Measurements from ENCODE around the gene LTB4R2. TPM values are rescaled to one million over a fixed set of nuclear protein-coding genes. Genes with fewer than 3 reads are reported as not detected.

The LTB4R2 gene
- total RNA-seq, 6 experiments from 2014 or later, result 2.2 to 3.0 (median 2.3) TPM

DNA sequence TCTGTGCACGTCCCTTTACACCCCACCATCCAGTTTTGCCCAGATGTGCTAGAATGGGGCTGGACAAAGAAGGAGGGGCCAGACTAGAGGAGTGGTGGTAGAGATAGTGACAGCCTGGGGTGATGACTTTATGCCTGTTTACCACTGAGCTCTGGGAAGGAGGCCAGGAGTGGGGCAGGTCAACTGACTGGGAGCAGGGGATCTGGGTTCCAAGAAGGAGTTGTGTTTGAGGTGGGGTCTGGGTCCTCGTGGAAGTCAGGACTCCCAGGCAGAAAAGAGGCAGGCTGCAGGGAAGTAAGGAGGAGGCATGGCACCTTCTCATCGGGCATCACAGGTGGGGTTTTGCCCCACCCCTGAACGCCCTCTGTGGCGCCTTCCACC is 315 bp downstream of the LTB4R2 start:
- H3K27me3 Mint-ChIP-seq (ENCODE audit: insufficient read depth), result peaks cover 6% of the 10 kb centered on the region
- no peak for DNase-seq
- TF ChIP-seq, protein P1, sequence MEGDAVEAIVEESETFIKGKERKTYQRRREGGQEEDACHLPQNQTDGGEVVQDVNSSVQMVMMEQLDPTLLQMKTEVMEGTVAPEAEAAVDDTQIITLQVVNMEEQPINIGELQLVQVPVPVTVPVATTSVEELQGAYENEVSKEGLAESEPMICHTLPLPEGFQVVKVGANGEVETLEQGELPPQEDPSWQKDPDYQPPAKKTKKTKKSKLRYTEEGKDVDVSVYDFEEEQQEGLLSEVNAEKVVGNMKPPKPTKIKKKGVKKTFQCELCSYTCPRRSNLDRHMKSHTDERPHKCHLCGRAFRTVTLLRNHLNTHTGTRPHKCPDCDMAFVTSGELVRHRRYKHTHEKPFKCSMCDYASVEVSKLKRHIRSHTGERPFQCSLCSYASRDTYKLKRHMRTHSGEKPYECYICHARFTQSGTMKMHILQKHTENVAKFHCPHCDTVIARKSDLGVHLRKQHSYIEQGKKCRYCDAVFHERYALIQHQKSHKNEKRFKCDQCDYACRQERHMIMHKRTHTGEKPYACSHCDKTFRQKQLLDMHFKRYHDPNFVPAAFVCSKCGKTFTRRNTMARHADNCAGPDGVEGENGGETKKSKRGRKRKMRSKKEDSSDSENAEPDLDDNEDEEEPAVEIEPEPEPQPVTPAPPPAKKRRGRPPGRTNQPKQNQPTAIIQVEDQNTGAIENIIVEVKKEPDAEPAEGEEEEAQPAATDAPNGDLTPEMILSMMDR (IDR thresholded peaks at IDR 0.05), result no peak
- 0 out of 2 replicates have a peak overlapping the region, but pooled peaks have one; percentile 43 for H3K27ac Mint-ChIP-seq
- no peaks in the 10 kb centered on the region for H3K9me3 Mint-ChIP-seq
- H3K4me3 Mint-ChIP-seq, result no peak overlapping the region
- peaks cover 15% of the 10 kb centered on the region for H3K36me3 Mint-ChIP-seq (ENCODE audit: low read depth)
- peaks cover 23% of the 10 kb centered on the region for H3K4me1 Mint-ChIP-seq (ENCODE audit: low read depth)

DNA sequence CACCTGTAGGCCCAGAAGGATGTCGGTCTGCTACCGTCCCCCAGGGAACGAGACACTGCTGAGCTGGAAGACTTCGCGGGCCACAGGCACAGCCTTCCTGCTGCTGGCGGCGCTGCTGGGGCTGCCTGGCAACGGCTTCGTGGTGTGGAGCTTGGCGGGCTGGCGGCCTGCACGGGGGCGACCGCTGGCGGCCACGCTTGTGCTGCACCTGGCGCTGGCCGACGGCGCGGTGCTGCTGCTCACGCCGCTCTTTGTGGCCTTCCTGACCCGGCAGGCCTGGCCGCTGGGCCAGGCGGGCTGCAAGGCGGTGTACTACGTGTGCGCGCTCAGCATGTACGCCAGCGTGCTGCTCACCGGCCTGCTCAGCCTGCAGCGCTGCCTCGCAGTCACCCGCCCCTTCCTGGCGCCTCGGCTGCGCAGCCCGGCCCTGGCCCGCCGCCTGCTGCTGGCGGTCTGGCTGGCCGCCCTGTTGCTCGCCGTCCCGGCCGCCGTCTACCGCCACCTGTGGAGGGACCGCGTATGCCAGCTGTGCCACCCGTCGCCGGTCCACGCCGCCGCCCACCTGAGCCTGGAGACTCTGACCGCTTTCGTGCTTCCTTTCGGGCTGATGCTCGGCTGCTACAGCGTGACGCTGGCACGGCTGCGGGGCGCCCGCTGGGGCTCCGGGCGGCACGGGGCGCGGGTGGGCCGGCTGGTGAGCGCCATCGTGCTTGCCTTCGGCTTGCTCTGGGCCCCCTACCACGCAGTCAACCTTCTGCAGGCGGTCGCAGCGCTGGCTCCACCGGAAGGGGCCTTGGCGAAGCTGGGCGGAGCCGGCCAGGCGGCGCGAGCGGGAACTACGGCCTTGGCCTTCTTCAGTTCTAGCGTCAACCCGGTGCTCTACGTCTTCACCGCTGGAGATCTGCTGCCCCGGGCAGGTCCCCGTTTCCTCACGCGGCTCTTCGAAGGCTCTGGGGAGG is 985 bp downstream of the LTB4R2 start, which contains the start of gene LTB4R:
TSS of gene LTB4R (plus strand) at position 857 of the 959 bp plus-strand sequence. CDS start 4,150 bp downstream, outside the sequence.
- TF ChIP-seq, protein P1 (IDR thresholded peaks at IDR 0.05), result peak; percentile 72
- Mint-ChIP-seq H3K4me1 (ENCODE audit: low read depth) (peaks cover 23% of the 10 kb centered on the region), H3K9me3 (no peaks in the 10 kb centered on the region), H3K27me3 (ENCODE audit: insufficient read depth) (peaks cover 10% of the 10 kb centered on the region), H3K36me3 (ENCODE audit: low read depth) (peaks cover 8% of the 10 kb centered on the region), H3K4me3 (no peak within 1 kb of the TSS), H3K27ac (0 out of 2 replicates have a peak within 1 kb of the TSS, but pooled peaks have one; percentile 43)
- peak; percentile 68 for DNase-seq

DNA sequence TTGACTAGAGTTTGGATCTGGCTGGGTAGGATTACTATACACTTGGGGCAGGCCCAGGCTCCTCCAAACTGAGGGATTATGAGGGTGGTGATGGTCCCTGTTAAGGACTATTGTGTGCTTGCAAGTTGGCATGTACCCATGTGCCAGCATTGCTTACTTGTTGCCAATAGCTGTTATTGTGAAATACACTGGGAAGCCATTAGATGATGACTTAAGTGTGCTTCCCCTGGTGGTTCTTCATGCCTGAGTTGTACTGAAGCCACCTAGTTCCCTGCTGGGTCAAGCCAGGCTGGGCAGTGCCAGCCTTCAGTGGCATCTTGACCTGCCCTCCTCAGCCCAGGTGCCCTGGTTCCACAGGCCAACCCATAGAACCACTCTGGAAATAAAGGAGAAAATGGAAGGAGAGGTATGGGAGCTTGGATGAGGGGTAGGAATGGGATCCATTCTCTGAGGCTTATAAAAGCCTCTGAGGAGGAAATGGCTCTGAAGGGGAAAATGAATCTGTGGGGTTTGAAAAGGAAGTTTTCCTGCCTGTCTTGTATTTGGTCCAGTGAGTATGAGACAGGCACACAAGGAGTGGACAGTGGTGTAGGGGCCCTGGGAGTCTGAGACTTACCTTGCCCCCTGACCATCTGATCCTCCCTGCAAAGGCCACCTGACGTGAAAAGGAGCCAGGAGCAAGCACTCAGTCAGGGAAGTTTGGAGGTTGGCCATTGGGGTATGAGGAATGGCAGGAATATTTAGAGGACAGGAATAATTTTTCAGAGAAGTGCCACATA is 2.1 kb downstream of the LTB4R2 start:
- H3K4me1 Mint-ChIP-seq (ENCODE audit: low read depth), result peaks cover 27% of the 10 kb centered on the region
- H3K36me3 Mint-ChIP-seq (ENCODE audit: low read depth), result peaks cover 6% of the 10 kb centered on the region
- TF ChIP-seq, protein P1 (IDR thresholded peaks at IDR 0.05), result 0 out of 2 replicates have a peak, but pooled peaks have one; percentile 9
- H3K9me3 Mint-ChIP-seq, result no peaks in the 10 kb centered on the region
- no peak overlapping the region for H3K4me3 Mint-ChIP-seq
- DNase-seq, result peak; percentile 13
- peaks cover 10% of the 10 kb centered on the region for H3K27me3 Mint-ChIP-seq (ENCODE audit: insufficient read depth)
- no peak overlapping the region for H3K27ac Mint-ChIP-seq

DNA sequence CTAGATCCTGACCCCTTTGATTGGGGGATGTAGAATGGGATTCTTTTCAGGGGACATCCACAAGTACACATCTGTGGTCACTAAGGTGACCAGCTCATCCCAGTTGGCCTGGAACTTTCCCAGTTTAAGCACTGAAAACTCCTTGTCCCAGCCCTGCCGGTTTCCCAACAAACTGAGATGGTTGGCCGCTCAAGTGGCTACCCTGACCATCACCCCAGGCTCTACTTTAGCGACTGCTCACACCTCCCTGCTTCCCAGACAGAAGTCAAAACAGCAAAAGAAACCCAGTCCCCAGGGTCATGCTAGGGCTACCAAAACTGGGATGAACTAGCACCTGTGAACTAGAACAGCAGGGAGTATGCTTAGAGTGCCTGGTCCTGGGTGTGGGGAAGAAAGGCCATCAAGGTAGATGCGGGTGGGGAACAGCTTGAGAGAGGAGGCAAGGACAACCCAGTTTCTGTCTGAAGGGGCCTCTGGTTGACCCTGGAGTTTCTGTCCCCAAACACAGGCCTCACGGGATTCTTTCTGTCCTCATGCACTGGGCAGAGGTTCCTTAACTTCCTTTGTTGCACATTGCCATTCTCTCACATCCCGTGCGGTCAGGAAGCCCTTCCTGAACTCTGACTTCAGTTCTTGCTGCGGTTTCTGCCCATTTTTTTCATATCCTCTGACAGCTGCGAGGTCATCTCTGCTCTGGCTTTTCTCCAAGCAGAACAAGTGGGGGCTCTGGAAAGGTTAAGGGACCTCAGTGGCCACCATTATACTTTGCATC is 3.0 kb downstream of the LTB4R2 start:
- no peak for DNase-seq
- H3K9me3 Mint-ChIP-seq, result no peaks in the 10 kb centered on the region
- H3K4me3 Mint-ChIP-seq, result no peak overlapping the region
- TF ChIP-seq, protein P1 (IDR thresholded peaks at IDR 0.05), result no peak
- no peak overlapping the region for H3K27ac Mint-ChIP-seq
- peaks cover 10% of the 10 kb centered on the region for H3K27me3 Mint-ChIP-seq (ENCODE audit: insufficient read depth)
- H3K36me3 Mint-ChIP-seq (ENCODE audit: low read depth), result peaks cover 6% of the 10 kb centered on the region
- H3K4me1 Mint-ChIP-seq (ENCODE audit: low read depth), result peaks cover 34% of the 10 kb centered on the region

DNA sequence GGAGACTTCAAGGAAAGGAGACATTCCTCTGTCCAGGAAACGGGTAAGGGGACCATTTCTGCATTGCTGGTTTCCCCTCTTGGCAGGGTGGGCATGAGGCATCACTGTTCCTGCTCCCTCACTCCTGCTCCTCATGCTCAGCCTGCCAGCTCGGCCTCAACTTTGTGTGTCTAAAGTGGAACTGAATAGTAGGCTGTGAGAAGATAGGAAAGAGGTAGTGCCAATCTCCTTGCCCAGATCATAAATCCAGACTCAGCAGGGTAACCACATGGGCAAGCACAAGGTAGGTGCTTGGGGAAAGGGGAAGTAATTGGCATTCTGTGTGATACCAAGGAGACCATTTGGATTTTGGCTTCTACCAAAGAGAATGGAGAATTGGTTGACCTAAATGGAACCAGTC is 4.0 kb downstream of the LTB4R2 start:
- H3K4me1 Mint-ChIP-seq (ENCODE audit: low read depth), result peaks cover 30% of the 10 kb centered on the region
- H3K4me3 Mint-ChIP-seq, result no peak overlapping the region
- no peaks in the 10 kb centered on the region for H3K9me3 Mint-ChIP-seq
- peaks cover 6% of the 10 kb centered on the region for H3K36me3 Mint-ChIP-seq (ENCODE audit: low read depth)
- H3K27me3 Mint-ChIP-seq (ENCODE audit: insufficient read depth), result peaks cover 12% of the 10 kb centered on the region
- TF ChIP-seq, protein P1 (IDR thresholded peaks at IDR 0.05), result no peak
- H3K27ac Mint-ChIP-seq, result no peak overlapping the region
- DNase-seq, result no peak
